ENCODE measurements around the gene SCEL. TPM values are rescaled to one million over a fixed set of nuclear protein-coding genes. Genes with fewer than 3 reads are reported as not detected.
A peak's percentile ranks its signal among the peaks of the same experiment; 100 is the strongest.

Gene SCEL
- total and polyA plus RNA-seq, 2 donors (not counting 3 experiments of a cell fraction or from before 2014, with no cell fraction given), result not detected

- H3K4me1 ChIP-seq (ENCODE audit: control insufficient read depth, extremely low read depth, insufficient read depth, low read length), result peaks cover 9% of the 10 kb centered on the region
- TF ChIP-seq, protein P1, sequence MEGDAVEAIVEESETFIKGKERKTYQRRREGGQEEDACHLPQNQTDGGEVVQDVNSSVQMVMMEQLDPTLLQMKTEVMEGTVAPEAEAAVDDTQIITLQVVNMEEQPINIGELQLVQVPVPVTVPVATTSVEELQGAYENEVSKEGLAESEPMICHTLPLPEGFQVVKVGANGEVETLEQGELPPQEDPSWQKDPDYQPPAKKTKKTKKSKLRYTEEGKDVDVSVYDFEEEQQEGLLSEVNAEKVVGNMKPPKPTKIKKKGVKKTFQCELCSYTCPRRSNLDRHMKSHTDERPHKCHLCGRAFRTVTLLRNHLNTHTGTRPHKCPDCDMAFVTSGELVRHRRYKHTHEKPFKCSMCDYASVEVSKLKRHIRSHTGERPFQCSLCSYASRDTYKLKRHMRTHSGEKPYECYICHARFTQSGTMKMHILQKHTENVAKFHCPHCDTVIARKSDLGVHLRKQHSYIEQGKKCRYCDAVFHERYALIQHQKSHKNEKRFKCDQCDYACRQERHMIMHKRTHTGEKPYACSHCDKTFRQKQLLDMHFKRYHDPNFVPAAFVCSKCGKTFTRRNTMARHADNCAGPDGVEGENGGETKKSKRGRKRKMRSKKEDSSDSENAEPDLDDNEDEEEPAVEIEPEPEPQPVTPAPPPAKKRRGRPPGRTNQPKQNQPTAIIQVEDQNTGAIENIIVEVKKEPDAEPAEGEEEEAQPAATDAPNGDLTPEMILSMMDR (IDR thresholded peaks at IDR 0.05; ENCODE audit: extremely low read depth in 1 of 2, insufficient read depth in 1 of 2, low read depth in 1 of 2, low read length in 2 of 2), result no peak
- TF ChIP-seq EZH2 (IDR thresholded peaks at IDR 0.05; ENCODE audit: borderline replicate concordance, low read depth, low read length, severe bottlenecking) (no peak), JUN (IDR thresholded peaks at IDR 0.05; ENCODE audit: borderline replicate concordance, insufficient read depth, insufficient read length, low read depth) (peak; percentile 15)
- no peak overlapping the region for H3K9ac ChIP-seq (replicated peaks; ENCODE audit: extremely low read depth, insufficient read depth, low read length)
- BruUV-seq (replicated peaks), result no TSS peak
- intact Hi-C loops (cut with micrococcal nuclease) (loop anchor here (5.0 kb wide), 1 partner anchor 203 kb away; the partner anchor contains the start of gene SLAIN1), dilution Hi-C loops (cut with MboI; ENCODE audit: extremely low pct_ligation_motif_present, low sequenced_read_pairs) (no loop called here)
- ChIA-PET POLR2A (no interaction called here), CTCF (interaction anchor here (1.4 to 4.6 kb wide), 5 partner anchors 10 to 259 kb away, joined by 9 to 103 read pairs (median 72); no protein-coding TSS in a partner anchor)
- peaks cover 2 to 12% of the 10 kb centered on the region in 2 experiments for H3K27me3 ChIP-seq (ENCODE audit: control insufficient read depth in 2 of 2, insufficient read depth in 2 of 2, low read length in 2 of 2)
- H3K36me3 ChIP-seq (ENCODE audit: control insufficient read depth in 2 of 2, extremely low read depth in 1 of 2, insufficient read depth in 2 of 2, low read length in 2 of 2), result no peaks in the 10 kb centered on the region
- H4K20me1 ChIP-seq (replicated peaks; ENCODE audit: control insufficient read depth, extremely low read depth, insufficient read depth, low read length), result no peaks in the 10 kb centered on the region
- H2AFZ ChIP-seq (ENCODE audit: low read depth, low read length), result no peak overlapping the region
- no peaks in the 10 kb centered on the region for H3K9me1 ChIP-seq (replicated peaks; ENCODE audit: control insufficient read depth, extremely low read depth, insufficient read depth, low read length)
- DNase-seq (ENCODE audit: low read depth, low spot score) (peak; percentile 55), FAIRE-seq (no peak)
- no peaks in the 10 kb centered on the region for H3K79me2 ChIP-seq (ENCODE audit: control insufficient read depth, insufficient read depth, low read length)
- no peak overlapping the region for H3K4me3 ChIP-seq (replicated peaks in 1 of 3; ENCODE audit: insufficient read depth in 1 of 3, low read depth in 1 of 3, low read length in 3 of 3)
- H3K27ac ChIP-seq (ENCODE audit: insufficient read depth, low read depth, low read length), result no peak overlapping the region
- no peak overlapping the region for H3K4me2 ChIP-seq (ENCODE audit: insufficient read depth, low read length)
- H3K9me3 ChIP-seq (replicated peaks; ENCODE audit: control insufficient read depth, insufficient read depth, low read length), result no peaks in the 10 kb centered on the region
These were observed 41.3 kb upstream of the SCEL start for GRCh38 chr13:77494226-77494625.

DNA sequence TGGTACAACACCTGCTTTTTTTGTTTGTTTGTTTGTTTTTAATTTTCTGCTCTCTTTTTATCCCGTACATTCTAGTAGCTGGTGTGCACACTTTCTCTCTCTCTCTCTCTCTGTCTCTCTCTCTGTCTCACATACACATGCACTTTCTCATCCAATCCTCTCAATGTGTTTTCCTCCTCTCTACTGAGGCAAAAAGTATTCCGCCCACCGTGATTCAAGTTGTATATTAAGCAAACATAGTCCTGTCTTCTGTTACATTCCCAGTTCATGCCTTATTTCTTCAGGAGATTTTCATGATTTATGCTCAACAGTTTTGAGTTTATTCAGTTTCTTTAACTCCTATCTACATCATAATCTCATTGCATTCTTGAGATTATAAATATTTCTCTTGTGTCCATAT lies 38.2 kb upstream of the SCEL start:
- no peak overlapping the region for H3K4me2 ChIP-seq (ENCODE audit: insufficient read depth, low read length)
- no peaks in the 10 kb centered on the region for H4K20me1 ChIP-seq (replicated peaks; ENCODE audit: control insufficient read depth, extremely low read depth, insufficient read depth, low read length)
- intact Hi-C loops (cut with micrococcal nuclease) (no loop called here), dilution Hi-C loops (cut with MboI; ENCODE audit: extremely low pct_ligation_motif_present, low sequenced_read_pairs) (no loop called here)
- no peak overlapping the region for H3K4me3 ChIP-seq (replicated peaks in 1 of 3; ENCODE audit: insufficient read depth in 1 of 3, low read depth in 1 of 3, low read length in 3 of 3)
- POLR2A ChIA-PET, result no interaction called here
- no peak for TF ChIP-seq MYC (IDR thresholded peaks at IDR 0.05; ENCODE audit: low read depth, low read length)
- TF ChIP-seq, protein P1 (IDR thresholded peaks at IDR 0.05; ENCODE audit: extremely low read depth in 1 of 2, insufficient read depth in 1 of 2, low read depth in 1 of 2, low read length in 2 of 2), result no peak
- H3K27ac ChIP-seq (ENCODE audit: insufficient read depth, low read depth, low read length), result no peak overlapping the region
- H3K4me1 ChIP-seq (ENCODE audit: control insufficient read depth, extremely low read depth, insufficient read depth, low read length), result peaks cover 9% of the 10 kb centered on the region
- H2AFZ ChIP-seq (ENCODE audit: low read depth, low read length), result no peak overlapping the region
- no peaks in the 10 kb centered on the region for H3K9me3 ChIP-seq (replicated peaks; ENCODE audit: control insufficient read depth, insufficient read depth, low read length)
- H3K27me3 ChIP-seq (ENCODE audit: control insufficient read depth in 2 of 2, insufficient read depth in 2 of 2, low read length in 2 of 2), result peaks cover 3 to 8% of the 10 kb centered on the region in 2 experiments
- DNase-seq (ENCODE audit: low read depth, low spot score), result no peak
- H3K9me1 ChIP-seq (replicated peaks; ENCODE audit: control insufficient read depth, extremely low read depth, insufficient read depth, low read length), result no peaks in the 10 kb centered on the region
- CTCF ChIA-PET, result interaction anchor here (1.0 to 1.3 kb wide), 3 partner anchors 19 to 67 kb away, joined by 3 to 4 read pairs (median 3); no protein-coding TSS in a partner anchor
- FAIRE-seq, result no peak
- no TSS peak for BruUV-seq (replicated peaks)
- no peaks in the 10 kb centered on the region for H3K36me3 ChIP-seq (ENCODE audit: control insufficient read depth in 2 of 2, extremely low read depth in 1 of 2, insufficient read depth in 2 of 2, low read length in 2 of 2)
- no peak overlapping the region for H3K9ac ChIP-seq (replicated peaks; ENCODE audit: extremely low read depth, insufficient read depth, low read length)
- H3K79me2 ChIP-seq (ENCODE audit: control insufficient read depth, insufficient read depth, low read length), result no peaks in the 10 kb centered on the region

Data from endothelial cell of umbilical vein (primary cell).